NCI-H510A treated with DMSO at 0.1 percent for 48 hours (cell line): ENCODE results near the gene KCNN3.

Source experiments
- DNase-seq: peaks from one replicate; lab custom pipeline; 2025; lab: John Stamatoyannopoulos, UW

Gene KCNN3

DNA sequence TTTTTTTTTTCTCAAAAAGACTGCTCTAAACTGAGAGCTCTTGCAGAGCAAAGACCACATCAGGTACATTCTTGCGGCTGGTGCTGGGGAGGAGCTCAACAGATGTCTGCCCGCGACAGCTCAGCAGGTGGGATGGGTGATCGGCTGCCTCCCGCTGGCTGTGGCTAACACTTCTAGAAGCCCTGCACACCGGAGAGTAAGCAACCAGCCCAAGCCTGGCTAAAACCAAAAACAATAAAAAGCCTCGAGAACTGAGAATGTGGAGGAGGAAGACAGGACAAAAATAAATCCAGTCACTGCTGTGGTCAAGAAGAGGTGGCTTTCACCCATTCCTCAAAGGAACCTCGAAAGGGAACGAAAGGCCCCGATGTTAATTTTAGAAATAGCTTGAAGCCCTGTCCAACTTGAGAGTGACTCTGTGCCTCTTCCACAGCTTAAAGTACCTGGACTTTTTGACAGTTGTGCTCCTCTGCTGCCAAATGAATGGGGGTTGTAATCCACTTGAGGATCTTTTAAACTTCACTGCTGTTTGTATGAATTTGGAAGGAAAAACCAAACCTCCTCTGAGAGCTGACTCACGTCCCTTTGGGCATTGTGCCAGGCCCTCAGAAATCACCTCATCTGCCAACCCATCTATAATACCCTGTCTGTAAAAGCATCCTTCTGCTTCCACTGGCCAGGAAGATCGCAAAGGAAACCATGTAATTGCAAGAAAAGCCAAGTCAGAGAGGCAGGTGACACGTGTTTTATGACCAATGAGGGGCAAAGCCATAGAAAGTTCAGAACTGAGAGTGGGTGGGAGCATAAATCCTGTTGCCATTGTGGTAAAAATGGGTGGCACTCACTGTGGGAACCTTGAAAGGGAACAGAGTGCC is 78.6 kb downstream of the KCNN3 start:
- DNase-seq = peak; percentile 39

DNA sequence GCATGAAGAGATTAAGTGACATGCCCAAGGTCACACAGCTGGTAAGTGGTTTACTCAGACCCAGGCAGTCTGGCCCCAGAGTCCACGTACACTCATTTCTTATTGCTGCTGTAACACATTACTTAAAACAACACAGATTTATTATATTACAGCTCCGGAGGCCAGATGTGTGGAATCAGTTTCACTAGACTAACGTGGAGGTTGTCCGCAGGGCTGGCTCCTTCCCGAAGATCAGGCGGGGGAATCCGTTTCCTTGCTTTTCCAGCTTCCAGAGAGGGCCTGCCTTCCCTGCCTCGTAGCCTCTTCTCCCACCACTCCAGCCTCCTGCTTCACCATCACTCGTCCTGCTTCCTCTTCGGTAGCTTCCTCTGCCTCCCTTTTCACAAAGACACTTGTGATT is 81.2 kb downstream of the KCNN3 start:
- no peak for DNase-seq

DNA sequence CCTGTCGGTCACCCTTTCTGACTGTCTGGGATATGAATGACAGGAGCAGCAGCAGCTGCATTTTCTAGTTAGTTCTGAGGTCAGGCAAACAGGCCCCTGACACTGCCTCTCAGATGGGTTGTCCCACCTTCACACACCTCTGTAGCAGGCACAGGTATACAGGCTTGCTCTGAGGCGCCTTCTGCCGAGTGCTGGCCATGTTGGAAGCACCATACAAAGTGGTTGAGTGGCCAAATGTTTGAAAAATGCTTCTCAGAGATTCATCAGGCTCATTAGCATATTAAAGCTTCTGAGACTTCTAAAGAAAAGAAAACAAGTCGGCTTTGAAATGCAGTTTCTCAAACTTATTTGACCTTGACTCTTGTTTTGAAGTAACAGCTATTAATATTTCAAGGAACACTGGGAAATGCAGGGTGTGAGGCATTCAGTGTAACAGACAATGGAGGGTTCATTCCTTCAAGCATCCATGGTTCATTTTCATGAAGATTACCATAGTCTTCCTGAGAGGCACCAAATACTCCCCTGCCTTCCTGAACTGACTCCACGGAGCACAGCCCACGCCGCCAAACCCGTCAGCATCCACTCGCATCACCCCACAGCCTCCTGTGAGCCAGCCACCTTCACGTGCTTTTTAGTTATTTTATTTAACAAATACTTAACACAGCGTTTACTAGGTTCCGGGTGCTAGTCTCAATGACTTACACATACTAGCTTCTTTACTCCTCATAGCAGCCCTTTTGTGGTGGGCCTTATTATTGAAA is 81.8 kb downstream of the KCNN3 start:
- DNase-seq = no peak

DNA sequence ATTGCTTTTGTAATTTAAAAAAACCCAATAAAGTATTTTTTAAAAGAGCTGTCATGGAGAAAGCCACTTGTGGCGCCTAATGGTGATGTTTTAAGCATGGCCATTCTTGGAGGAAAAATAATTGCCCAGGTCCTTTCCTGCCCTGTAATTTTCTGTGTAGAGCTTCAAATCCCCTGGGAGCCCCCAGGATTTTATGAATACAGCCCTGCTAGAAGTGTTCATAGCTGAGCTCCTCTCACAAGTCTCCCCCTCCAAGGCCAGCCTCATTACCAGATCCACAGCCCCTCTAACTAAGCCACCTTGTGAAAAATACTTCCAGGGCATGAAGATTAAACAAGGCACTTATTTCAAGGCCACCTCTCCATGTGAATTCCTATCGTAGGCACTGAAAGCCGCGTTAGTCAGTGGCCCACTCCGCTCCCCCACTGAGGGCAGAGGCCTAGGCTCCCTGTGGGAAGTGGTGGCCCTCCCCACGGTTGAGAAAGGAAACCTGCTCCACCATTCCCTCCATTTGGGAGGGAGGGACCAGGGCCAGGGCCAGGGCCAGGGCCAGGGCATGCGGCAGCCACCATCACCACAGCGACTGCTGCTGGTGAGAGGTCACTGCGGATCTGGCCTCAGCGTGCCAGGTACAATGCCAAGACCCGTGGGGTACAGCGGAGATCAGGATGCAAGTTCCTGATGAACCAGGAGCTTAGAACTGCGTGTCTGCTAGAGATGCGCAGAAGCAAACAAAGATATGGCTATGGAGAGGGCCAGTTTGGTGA is 83.1 kb downstream of the KCNN3 start:
- DNase-seq = no peak

DNA sequence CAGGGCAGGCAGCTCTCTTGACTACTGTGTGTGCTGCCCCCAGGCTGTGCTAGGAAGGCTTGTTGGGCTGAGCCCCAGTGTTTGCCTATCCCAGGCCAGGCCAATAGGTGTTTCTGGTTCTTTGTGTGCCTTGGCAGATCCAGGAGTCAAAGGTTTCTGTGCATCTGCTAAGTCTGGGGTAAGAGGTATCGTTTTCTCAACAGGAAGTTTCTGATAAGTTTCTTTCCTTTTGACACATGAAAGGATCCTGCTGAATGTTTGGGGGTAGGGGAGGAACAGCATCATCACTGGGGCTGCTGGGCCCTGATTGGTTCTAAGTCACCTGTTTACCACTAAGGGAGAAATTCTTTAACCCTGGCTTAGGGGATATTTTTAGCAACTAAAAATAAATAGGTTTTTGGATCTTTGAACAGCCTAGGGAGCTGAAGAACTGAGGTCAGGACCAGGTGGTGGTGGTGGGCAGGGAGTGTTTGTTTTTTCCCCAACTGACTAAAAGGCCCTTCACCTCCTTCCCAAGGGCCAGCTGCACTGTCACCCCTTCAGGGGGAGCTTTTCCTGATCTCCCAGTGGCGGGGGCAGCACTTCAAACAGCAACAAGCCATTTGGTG is 85.1 kb downstream of the KCNN3 start:
- peak; percentile 23 for DNase-seq

DNA sequence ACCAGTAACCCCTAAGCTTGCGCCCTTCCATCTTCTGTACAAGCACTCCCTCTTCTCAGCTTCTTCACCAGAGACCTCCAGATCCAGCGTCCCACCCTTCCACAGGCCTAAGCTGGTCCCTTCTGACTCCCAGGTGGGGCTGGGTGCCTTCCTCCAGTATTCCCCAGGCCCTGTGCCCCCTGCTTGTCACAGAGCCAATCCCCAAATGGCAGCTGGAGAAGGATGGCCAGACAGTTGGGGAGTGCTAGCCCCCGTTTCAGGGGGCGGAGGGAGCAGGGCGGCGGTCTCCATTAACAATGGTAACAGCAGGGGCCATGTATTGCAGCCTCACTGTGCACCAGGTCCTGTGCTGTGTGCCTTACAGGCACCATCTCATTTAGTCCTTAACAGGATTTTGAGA is 85.7 kb downstream of the KCNN3 start:
- DNase-seq = no peak

DNA sequence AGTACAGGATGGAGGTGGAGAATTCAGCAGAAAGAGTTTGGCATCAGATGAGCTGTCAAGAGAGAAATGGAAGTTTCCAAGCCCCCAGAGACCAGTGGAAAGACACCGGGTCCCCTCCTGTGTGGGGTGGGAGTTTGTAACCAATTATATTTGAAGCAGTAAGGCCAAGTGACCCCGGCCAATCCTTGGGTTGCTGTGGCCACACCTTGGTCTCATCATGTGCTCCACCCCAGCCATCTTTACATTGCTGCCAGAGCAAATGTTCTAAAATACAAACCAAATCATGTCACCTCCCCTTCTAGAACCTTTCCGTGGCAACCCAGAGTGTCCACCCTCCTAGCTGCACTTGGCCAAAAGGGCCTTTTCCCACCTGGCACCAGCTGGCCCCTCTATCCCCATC is 86.1 kb downstream of the KCNN3 start:
- no peak for DNase-seq

DNA sequence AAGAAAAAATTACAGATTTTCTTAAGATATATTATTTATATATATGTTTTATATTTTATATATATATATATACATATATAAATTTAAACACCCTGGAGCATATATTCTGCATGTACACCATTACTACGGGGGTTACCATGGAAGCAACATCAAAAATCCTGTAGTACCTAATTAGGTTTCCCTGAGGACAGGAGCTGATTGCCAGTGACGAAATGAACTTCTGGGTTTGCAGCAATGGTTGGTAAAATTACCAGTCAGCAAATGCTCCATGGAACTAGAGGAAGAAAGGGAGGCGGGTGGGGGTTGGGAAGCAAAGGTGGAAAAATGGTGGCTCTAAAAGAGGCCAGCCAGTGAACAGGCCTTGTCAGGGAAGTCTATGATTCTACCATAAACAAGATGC is 89.5 kb downstream of the KCNN3 start:
- no peak for DNase-seq

DNA sequence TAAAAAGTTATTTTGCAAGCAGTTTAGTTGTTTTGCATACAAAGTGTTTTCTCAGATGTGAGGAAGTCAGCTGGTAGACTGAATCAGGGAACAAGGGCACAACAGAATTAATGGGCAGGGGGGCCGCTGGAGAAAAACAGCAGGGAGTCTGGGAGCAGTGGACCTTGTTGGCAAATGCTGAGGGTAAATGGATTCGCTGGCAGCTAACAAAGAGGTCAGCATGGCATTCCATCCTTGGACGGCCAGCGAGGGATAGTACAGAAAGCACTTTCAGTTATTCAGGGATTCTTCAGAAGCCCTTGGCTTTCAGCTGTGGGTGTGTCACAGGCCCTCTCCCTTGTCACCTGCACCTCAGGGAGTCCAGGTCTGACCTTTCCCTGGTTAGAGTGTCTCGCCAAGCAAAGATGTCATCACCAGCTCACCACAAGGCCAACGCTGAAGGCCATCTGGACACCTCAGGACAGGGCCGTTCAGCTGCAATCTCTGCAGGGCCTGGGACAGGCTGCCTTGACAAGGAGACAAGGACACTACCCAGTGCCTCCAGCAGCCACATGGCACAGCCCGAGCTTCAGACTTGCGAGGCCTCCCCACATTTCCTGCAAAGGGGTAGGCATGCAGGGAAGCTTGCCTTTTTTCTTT is 90.4 kb downstream of the KCNN3 start:
- no peak for DNase-seq

DNA sequence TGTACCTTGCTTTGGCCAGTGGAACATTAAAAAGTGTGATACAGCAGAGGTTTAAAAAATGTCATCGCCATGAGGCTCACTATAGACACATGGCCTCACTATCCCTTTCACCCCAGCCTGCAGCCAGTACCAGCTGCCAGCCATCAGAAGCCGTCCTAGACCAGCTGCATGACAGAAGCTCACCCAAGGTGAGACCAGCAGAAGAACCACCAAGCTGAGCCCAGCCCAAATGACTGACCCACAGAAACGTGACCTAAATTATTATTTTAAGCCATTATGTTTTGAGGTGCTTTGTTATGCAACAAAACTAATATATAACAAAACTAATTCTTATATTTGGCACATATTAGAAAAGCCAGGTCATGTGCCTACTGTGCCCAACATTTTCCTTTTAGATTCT is 91.1 kb downstream of the KCNN3 start:
- no peak for DNase-seq

DNA sequence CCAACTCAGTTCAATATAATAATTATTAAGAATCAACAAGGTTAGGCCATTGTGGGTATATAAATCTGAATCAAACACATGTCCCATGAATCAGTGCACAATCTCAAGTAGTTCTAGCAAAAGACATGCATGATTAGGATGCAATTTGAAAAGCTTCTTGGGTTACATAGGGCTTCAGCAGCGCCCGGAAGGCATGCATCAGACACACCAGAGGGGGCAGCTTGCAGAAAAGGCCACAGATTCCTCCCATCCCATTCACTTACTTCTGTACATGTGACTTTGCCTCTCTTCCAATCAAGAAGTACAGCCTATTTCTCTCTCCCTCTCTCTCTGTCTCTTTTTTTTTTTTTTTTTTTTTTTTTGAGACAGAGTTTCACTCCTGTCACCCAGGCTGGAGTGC is 91.8 kb downstream of the KCNN3 start:
- DNase-seq = no peak

DNA sequence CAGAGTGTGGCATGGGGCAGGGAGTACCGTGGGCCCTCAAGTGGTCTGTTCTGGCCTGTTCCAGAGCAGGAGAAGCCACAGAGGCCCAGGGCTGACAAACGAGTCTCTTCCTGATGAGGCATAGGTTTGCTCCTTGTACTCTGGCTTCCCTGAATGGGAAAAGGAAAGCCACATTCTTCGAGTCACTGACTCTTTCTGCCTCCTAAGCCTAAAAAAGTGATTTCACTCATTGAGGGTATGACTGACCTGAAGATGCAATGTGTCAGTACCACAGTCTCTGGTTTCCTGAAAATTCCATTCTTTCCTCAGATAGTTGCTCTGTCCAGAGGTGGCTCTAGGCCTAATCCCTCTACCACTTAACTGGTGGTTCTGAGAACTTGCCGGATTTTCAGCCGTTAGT is 92.3 kb downstream of the KCNN3 start:
- DNase-seq = no peak

DNA sequence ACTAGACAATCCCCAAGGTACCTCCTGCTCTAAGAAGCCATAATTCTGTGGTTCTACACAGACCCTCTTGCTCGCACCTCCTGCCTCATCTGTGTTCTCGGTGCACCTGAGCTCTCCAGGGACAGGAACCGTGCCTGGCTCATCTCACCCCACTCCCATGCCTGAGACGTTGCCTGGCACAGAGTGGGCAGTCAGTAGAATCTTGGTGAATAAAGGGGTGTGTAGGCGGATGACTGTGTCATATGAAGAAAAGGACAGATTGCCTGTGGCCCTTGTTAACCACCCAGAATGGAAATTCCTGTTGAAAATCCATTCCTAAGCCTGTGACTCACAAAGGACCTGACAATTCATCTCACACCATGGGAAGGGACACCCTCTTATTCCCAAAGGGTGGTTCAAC is 92.9 kb downstream of the KCNN3 start:
- DNase-seq = no peak

DNA sequence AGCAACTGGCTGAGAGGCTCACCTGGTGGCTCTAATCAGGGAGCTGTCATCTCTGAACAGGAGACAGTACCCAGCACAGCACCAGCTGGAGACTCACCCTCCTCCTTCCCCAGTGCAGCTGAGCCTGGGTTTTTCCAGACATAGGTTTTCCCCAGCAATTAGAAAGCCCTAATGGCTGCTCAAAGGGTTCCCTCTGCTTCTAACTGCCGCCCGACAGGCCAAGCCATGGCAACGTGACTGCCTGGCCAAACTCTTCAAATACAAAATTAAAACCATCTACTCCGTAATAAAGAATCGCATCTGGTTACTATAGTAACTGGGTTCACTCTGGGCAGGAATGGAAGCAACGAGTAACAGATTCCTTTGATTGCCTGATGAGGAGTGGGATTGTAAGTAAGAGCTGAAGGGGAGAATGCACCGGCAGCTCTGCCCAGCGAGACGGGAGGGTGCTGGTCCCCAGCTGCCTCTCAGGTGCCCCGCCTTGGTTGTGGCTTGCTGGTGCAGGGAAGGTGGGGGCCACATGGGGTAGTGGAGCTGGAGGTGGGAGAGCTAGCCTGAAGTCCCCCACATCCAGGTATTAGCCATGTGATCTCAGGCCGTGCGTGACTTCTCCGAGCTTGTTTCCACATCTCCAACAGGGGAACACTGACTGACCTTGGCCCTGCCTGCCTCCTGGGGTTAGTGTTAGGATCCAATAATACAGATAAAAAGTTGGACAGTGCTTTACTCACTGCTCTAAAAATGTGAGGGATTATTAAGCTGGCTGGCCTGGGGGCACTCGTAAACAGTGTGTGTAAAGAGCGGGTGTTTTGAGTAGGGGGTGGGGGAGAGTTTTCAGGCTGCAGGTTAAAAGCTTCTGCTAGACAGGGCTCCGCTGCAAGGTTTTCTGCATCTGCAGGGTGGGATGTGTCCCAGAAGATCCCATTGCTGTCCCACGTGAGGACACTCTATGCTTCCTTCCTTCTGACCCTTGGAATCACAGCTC is 94.2 kb downstream of the KCNN3 start:
- DNase-seq = no peak

DNA sequence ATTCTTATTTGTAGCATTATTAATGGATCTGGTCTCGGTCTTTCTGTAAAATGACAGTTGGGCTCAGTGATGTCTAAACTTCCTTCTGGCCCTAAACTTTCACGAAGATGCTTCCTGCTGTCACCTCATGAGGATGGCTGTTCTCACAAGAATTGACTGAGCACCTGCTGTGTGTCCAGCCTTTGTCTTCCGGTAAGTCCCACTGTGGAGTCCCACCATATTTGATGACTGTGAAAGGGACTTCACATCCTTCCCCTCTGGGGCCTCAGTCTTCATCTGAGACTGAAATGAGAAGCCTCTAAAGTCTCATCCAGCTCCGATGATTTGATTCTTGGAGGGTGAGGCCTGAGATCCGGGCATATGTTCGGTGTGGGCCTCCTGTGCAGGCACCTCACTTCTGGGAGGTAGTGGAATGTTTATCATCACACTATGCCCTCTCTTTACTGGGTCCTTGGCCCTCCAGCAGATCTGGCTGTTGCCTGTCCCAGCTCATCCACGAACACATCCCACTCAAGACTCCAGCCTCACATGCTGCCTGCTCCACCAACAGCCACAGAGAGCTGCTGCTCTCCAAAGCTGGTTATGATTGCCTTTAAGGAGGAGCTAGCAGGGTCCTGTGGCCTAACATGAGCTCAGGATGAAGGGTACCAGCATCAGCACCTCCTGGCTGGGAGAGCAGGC is 95.8 kb downstream of the KCNN3 start:
- no peak for DNase-seq

DNA sequence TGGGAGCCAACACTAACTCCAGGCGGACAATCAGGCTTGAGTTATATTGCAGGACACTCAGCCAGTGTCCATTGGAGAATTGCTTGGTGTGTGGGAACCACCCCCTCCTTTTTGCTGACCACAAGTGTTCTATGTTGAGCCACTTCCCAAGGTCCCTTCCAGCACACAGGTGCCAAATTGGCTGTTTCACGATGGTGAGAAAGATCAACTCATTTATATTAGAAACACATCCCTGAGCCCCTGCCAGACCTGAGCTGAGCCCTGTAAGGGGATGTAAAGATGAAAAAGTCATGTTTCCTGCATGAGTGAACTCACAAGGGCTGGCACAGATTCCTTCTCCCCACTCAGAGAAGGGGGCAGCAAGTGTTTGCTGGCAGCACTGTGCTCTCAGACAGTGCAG is 96.5 kb downstream of the KCNN3 start:
- DNase-seq = no peak

DNA sequence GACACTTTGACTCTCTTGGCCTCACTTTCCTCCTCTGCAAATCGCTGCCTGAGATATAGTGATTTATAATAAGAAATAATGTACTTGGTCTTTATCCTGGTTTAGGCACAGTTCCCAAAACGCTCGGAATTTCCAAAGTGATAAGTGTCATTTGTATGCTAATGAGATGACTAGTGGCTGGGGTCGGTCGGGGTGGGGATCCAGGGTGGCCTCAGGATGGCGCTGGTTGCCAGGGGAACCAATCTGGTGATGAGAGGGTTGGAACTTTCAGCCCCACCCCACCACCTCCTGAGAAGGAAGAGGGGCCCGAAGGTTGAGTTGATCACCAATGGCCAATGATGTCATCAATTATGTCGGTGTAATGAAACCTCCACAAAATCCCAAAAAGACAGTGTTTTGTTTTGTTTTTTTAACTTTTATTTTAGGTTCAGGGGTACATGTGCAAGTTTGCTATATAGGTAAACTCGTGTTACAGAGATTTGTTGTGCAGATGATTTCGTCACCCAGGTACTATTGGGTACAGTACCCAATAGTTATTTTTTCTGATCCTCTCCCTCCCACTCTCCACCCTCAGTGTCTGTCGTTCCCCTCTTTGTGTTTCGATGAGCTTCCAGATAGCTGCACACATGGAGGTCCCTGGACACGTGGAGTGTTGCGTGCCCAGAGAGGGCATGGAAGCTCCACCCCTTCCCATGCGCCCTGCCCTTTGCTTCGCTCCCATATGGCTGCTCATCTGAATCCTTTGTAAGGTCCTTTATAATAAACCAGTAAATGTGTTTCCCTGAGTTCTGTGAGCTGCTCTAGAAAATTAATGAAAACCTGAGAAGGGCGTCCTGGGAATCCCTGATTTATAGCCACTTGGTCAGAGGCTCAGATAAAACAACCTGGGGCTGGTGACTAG is 97.2 kb downstream of the KCNN3 start:
- no peak for DNase-seq

DNA sequence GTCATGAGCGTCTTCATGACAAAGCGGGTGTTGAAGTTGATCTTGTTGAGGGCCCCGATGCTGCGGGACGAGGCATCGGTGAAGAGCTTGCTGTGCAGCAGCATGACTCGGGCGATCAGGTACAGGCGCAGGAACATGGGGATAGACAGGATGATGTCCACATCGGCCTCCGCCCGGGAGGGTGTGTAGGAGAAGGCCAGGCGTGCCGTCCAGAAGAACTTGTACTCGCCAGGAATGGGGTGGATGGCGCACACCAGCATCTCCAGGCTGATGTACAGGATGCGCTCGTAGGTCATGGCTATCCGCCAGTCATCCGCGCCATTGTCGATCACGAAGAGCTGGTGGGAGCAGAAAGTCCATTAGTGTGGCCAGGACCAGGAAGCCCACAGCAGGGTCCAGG is 98.0 kb downstream of the KCNN3 start:
- no peak for DNase-seq
